ENCODE measurements around the gene IL2RG. TPM values are rescaled to one million over a fixed set of nuclear protein-coding genes. Genes with fewer than 3 reads are reported as not detected.

IL2RG gene
- total RNA-seq, 3 donors from 2014 or later = 5.1 to 10.8 (median 8.0) TPM

DNA sequence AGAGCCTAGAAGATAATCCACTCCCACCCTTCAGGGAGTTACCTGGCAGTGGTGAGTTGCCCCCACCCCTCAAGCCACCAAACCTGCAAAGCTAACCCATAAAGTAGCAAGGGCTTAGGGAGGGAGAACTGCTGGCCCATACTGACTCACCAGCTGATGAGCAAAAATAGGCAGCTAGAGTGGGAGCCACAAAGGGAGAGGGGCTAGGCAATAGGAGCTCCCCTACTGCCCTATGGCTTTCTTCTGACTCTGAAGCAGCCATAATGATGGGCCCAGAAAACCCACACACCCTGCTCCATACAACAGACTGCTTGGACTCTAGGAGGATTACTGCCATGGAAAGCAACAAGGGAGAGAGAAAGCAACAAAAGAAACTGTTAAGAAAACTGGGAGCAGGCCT lies 51.2 kb downstream of the IL2RG start:
- H3K4me1 ChIP-seq = no peaks in the 10 kb centered on the region
- intact Hi-C loops (cut with DNase I; ENCODE audit: low total_unique reads) = no loop called here
- H3K9me3 ChIP-seq = no peaks in the 10 kb centered on the region
- no peaks in the 10 kb centered on the region for H3K36me3 ChIP-seq
- DNase-seq (ENCODE audit: low spot score in 2 of 2) = no peak
- TF ChIP-seq POLR2A (IDR thresholded peaks at IDR 0.05) (no peak), POLR2AphosphoS5 (IDR thresholded peaks at IDR 0.05) (no peak)
- TF ChIP-seq, protein P1, sequence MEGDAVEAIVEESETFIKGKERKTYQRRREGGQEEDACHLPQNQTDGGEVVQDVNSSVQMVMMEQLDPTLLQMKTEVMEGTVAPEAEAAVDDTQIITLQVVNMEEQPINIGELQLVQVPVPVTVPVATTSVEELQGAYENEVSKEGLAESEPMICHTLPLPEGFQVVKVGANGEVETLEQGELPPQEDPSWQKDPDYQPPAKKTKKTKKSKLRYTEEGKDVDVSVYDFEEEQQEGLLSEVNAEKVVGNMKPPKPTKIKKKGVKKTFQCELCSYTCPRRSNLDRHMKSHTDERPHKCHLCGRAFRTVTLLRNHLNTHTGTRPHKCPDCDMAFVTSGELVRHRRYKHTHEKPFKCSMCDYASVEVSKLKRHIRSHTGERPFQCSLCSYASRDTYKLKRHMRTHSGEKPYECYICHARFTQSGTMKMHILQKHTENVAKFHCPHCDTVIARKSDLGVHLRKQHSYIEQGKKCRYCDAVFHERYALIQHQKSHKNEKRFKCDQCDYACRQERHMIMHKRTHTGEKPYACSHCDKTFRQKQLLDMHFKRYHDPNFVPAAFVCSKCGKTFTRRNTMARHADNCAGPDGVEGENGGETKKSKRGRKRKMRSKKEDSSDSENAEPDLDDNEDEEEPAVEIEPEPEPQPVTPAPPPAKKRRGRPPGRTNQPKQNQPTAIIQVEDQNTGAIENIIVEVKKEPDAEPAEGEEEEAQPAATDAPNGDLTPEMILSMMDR (IDR thresholded peaks at IDR 0.05) = no peak
- H3K27ac ChIP-seq = no peak overlapping the region
- H3K4me3 ChIP-seq = no peak overlapping the region
- peaks cover 0 to 16% of the 10 kb centered on the region in 2 donors for H3K27me3 ChIP-seq

DNA sequence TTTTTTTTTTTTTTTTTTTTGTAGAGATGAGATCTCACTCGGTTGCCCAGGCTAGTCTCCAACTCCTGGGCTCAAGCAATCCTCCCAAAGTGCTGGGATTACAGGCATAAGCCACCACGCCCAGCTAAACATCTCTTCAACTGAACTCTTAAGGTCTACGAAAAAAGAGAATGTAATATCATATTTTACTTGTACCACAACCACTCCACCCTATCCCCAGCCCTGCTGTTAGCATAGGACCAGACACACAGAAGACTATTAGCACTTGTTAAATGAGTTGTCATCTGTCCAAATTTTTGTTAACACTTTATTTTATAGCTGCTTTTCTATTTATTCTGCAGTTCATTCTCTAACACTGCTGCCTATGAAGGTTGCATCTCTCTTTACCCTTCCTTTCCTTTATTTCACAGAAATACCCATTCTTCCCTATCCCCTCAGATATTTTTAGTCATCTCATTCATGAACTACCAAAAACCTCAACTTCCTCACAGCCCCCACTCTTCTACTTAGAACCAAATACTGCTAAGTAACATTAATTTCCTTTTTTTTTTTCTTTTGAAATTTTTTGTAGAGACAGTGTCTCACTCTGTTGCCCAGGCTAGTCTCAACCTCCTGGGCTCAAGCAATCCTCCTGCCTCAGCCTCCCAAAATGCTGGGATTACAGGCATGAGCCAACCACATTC lies 53.4 kb downstream of the IL2RG start:
- no peak overlapping the region for H3K4me3 ChIP-seq

More for the DNA sequence above, 53.4 kb downstream of the IL2RG start:
- Histone ChIP-seq H3K4me1 (no peaks in the 10 kb centered on the region), H3K27ac (no peak overlapping the region), H3K9me3 (no peaks in the 10 kb centered on the region), H3K36me3 (no peaks in the 10 kb centered on the region), H3K27me3 (peaks cover 0 to 3% of the 10 kb centered on the region in 2 donors)
- intact Hi-C loops (cut with DNase I; ENCODE audit: low total_unique reads) = no loop called here
- no peak for DNase-seq (ENCODE audit: low spot score in 2 of 2)
- TF ChIP-seq, protein P1 (IDR thresholded peaks at IDR 0.05) = no peak
- TF ChIP-seq POLR2A (IDR thresholded peaks at IDR 0.05) = no peak

Other genes with a start within 250 kb of the IL2RG start
- not detected for gene TEX11, start 202.9 kb downstream of the IL2RG start, total RNA-seq
- gene SLC7A3, start 180.5 kb downstream of the IL2RG start, total RNA-seq = 1 to 10 TPM in 2 of 3 donors, not detected in 1; 1.3 to 2.0 TPM
- gene SNX12, start 43.2 kb downstream of the IL2RG start, total RNA-seq = 10 to 100 TPM; 31.4 to 55.2 (median 44.2) TPM
- gene FOXO4, start 15.7 kb downstream of the IL2RG start, total RNA-seq = 10 to 100 TPM; 14.7 to 30.1 (median 21.1) TPM
- gene CXorf65, start 4.8 kb downstream of the IL2RG start, total RNA-seq = not detected
- gene MED12, start 7.0 kb upstream of the IL2RG start, total RNA-seq = 10 to 100 TPM; 32.1 to 34.7 (median 33.9) TPM
- 1 to 10 TPM in 1 of 3 donors, under 1 TPM in 2; under 0.01 to 1.0 (median 0.32) TPM for gene NLGN3, start 33.3 kb upstream of the IL2RG start, total RNA-seq
- 1 to 10 TPM in 2 of 3 donors, not detected in 1; 1.8 to 6.9 TPM for gene GJB1, start 111.6 kb upstream of the IL2RG start, total RNA-seq
- gene ZMYM3, start 142.6 kb upstream of the IL2RG start, total RNA-seq = 10 to 100 TPM; 11.5 to 17.6 (median 11.5) TPM
- 100 to 1,000 TPM; 247 to 260 (median 257) TPM for gene NONO, start 172.1 kb upstream of the IL2RG start, total RNA-seq
- gene ITGB1BP2, start 190.2 kb upstream of the IL2RG start, total RNA-seq = 1 to 10 TPM in 2 of 3 donors, not detected in 1; 1.0 to 1.6 TPM